ENCODE measurements around the gene TUBA1C.
A peak's percentile ranks its signal among the peaks of the same experiment; 100 is the strongest.
"Not testable (repeated sequence)": the region's sequence is repeated elsewhere in the genome, so short reads cannot be mapped to it uniquely, and the experiment has no call there.

Gene TUBA1C

DNA sequence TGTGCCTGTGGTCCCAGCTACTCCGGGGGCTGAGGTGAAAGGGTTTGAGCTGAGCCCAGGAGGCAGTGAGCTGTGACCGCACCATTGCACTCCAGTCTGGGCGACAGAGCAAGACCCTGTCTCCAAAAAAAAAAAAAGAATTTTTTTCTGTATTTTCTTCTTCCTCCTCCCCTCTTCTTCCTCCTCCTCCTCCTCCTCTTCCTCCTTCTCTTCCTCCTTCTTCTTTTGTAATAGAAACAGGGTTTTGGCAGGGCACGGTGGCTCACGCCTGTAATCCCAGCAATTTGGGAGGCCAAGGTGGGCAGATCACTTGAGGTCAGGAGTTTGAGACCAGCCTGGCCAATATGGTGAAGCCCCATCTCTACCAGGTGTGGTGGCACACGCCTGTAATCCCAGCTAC is 15.7 kb downstream of the TUBA1C start:
- not testable (repeated sequence) for H3K27ac ChIP-seq (ENCODE audit: low read depth, low read length); H3K36me3 ChIP-seq (ENCODE audit: control insufficient read depth, insufficient read depth, low read length); H3K4me1 ChIP-seq (ENCODE audit: control insufficient read depth, insufficient read depth, low read length); H3K27me3 ChIP-seq (ENCODE audit: control insufficient read depth, insufficient read depth, low read length); H3K9ac ChIP-seq (ENCODE audit: low read length); H3K4me3 ChIP-seq (ENCODE audit: low read length)

DNA sequence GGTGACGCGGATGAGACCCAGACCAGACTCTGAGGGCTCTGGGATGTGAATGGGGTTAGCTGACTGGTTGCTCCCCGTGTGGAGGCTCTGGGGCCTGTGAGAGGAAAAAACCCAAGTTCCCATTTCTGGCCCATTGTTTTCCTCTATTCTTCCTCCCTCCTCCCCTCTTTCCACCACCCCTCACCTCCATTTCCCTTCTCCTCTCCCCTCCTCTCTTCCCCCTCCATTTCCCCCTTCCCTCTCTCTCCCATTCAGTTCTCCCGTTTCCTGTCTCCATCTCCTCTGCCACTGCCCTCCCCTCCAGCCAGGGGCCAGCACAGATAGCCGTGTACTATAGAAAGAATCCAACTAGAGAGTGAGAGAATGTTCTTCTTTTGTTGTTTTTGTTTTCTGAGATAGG is 17.4 kb downstream of the TUBA1C start:
- Histone ChIP-seq H3K4me1 (ENCODE audit: control insufficient read depth, insufficient read depth, low read length) (no peaks in the 10 kb centered on the region), H3K4me3 (ENCODE audit: low read length) (no peak overlapping the region), H3K9ac (ENCODE audit: low read length) (no peak overlapping the region), H3K36me3 (ENCODE audit: control insufficient read depth, insufficient read depth, low read length) (no peaks in the 10 kb centered on the region), H3K27ac (ENCODE audit: low read depth, low read length) (no peak overlapping the region), H3K27me3 (ENCODE audit: control insufficient read depth, insufficient read depth, low read length) (peaks cover 6% of the 10 kb centered on the region)

- not testable (repeated sequence) for H3K36me3 ChIP-seq (ENCODE audit: control insufficient read depth, insufficient read depth, low read length); H3K4me3 ChIP-seq (ENCODE audit: low read length); H3K9ac ChIP-seq (ENCODE audit: low read length); H3K27me3 ChIP-seq (ENCODE audit: control insufficient read depth, insufficient read depth, low read length); H3K27ac ChIP-seq (ENCODE audit: low read depth, low read length); H3K4me1 ChIP-seq (ENCODE audit: control insufficient read depth, insufficient read depth, low read length)
Observed at GRCh38 chr12:49282740-49283375, 18.0 kb downstream of the TUBA1C start.

GRCh38 chr12:49283541-49284429 is 18.9 kb downstream of the TUBA1C start:
- Histone ChIP-seq H3K4me1 (ENCODE audit: control insufficient read depth, insufficient read depth, low read length) (no peaks in the 10 kb centered on the region), H3K4me3 (ENCODE audit: low read length) (no peak overlapping the region), H3K27me3 (ENCODE audit: control insufficient read depth, insufficient read depth, low read length) (peaks cover 6% of the 10 kb centered on the region), H3K36me3 (ENCODE audit: control insufficient read depth, insufficient read depth, low read length) (no peaks in the 10 kb centered on the region), H3K27ac (ENCODE audit: low read depth, low read length) (no peak overlapping the region), H3K9ac (ENCODE audit: low read length) (no peak overlapping the region)

DNA sequence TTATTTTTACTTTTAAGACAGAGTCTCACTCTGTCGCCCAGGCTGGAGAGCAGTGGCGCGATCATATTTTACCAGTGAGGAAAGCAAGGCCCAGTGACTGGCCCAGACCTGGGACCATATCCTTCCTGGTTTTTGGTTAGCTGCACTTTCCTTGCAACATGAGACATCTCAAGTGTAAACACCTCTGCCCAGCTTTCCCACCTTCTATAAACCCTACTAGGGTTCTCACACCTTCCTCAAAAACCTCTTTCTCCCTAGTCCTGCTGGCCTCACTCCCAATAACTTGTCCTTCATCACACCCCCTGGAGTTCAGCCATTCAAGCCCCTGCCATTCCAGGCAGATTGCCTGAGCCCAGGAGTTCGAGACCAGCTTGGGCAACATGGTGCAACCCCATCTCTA is 19.8 kb downstream of the TUBA1C start:
- Histone ChIP-seq H3K9ac (ENCODE audit: low read length) (no peak overlapping the region), H3K27me3 (ENCODE audit: control insufficient read depth, insufficient read depth, low read length) (peaks cover 6% of the 10 kb centered on the region), H3K27ac (ENCODE audit: low read depth, low read length) (no peak overlapping the region), H3K4me1 (ENCODE audit: control insufficient read depth, insufficient read depth, low read length) (no peaks in the 10 kb centered on the region), H3K36me3 (ENCODE audit: control insufficient read depth, insufficient read depth, low read length) (no peaks in the 10 kb centered on the region), H3K4me3 (ENCODE audit: low read length) (no peak overlapping the region)

DNA sequence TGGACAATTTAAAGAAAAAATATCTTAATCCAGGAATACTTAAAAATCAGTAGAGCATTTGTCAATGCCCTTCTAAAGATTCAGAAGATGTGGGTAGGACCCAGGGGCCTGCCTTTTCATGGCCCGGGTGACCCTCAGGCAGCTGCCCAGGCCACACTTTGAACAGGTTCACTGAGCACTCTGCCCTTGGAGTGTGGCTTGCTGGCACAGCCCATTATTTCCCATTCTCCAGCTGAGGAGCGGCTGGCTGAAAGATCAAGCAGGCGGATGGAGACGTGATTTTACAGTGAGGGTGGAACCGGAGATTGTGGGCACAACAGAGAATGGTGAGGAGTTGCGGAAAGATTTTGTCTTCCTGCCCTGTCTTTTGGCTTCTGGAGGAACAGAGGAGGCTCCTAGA is 23.0 kb downstream of the TUBA1C start:
- H3K27ac ChIP-seq (ENCODE audit: low read depth, low read length) = no peak overlapping the region
- no peaks in the 10 kb centered on the region for H3K4me1 ChIP-seq (ENCODE audit: control insufficient read depth, insufficient read depth, low read length)
- no peak overlapping the region for H3K9ac ChIP-seq (ENCODE audit: low read length)
- no peak overlapping the region for H3K4me3 ChIP-seq (ENCODE audit: low read length)
- H3K36me3 ChIP-seq (ENCODE audit: control insufficient read depth, insufficient read depth, low read length) = no peaks in the 10 kb centered on the region
- H3K27me3 ChIP-seq (ENCODE audit: control insufficient read depth, insufficient read depth, low read length) = peaks cover 6% of the 10 kb centered on the region

GRCh38 chr12:49288412-49288853 is 23.6 kb downstream of the TUBA1C start:
- peak overlapping the region; percentile 22 for H3K9ac ChIP-seq (ENCODE audit: low read length)
- no peaks in the 10 kb centered on the region for H3K36me3 ChIP-seq (ENCODE audit: control insufficient read depth, insufficient read depth, low read length)
- no peak overlapping the region for H3K4me3 ChIP-seq (ENCODE audit: low read length)
- H3K27ac ChIP-seq (ENCODE audit: low read depth, low read length) = no peak overlapping the region
- peaks cover 9% of the 10 kb centered on the region for H3K27me3 ChIP-seq (ENCODE audit: control insufficient read depth, insufficient read depth, low read length)
- no peaks in the 10 kb centered on the region for H3K4me1 ChIP-seq (ENCODE audit: control insufficient read depth, insufficient read depth, low read length)

DNA sequence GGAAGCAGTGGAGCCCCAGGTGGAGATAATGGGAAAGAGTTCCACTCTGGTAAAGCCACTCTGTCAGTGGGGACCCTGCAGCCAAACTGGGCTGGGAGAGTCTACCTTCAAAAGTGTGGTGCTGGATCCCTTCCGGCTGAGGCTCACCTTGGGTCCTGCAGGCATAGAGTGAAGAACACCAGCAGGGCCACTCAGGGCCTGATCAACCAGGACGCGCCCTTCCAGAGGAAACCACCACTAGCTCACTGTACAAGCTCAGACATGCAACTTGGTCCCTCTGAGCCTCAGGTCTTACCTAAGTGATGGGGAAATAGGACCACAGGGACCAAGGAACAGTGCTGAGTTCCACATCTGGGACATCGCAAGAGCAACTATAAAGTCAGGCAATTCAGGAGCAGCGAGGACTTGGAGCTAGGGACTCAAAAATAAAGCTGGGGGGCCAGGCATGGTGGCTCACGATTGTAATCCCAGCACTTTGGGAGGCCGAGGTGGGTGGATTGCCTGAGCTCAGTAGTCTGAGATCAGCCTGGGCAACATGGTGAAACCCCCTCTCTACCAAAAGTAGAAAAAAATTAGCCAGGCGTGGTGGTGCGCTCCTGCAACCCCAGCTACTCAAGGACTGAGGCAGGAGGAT is 24.2 kb downstream of the TUBA1C start:
- no peaks in the 10 kb centered on the region for H3K4me1 ChIP-seq (ENCODE audit: control insufficient read depth, insufficient read depth, low read length)
- no peaks in the 10 kb centered on the region for H3K36me3 ChIP-seq (ENCODE audit: control insufficient read depth, insufficient read depth, low read length)
- no peak overlapping the region for H3K4me3 ChIP-seq (ENCODE audit: low read length)
- peaks cover 7% of the 10 kb centered on the region for H3K27me3 ChIP-seq (ENCODE audit: control insufficient read depth, insufficient read depth, low read length)
- no peak overlapping the region for H3K27ac ChIP-seq (ENCODE audit: low read depth, low read length)
- H3K9ac ChIP-seq (ENCODE audit: low read length) = peak overlapping the region; percentile 22

GRCh38 chr12:49292729-49293055 is 27.8 kb downstream of the TUBA1C start:
- H3K27ac ChIP-seq (ENCODE audit: low read depth, low read length) = no peak overlapping the region
- H3K9ac ChIP-seq (ENCODE audit: low read length) = no peak overlapping the region
- H3K4me3 ChIP-seq (ENCODE audit: low read length) = no peak overlapping the region
- H3K4me1 ChIP-seq (ENCODE audit: control insufficient read depth, insufficient read depth, low read length) = peaks cover 4% of the 10 kb centered on the region
- H3K36me3 ChIP-seq (ENCODE audit: control insufficient read depth, insufficient read depth, low read length) = no peaks in the 10 kb centered on the region
- H3K27me3 ChIP-seq (ENCODE audit: control insufficient read depth, insufficient read depth, low read length) = peaks cover 36% of the 10 kb centered on the region

GRCh38 chr12:49293056-49293956 is 28.4 kb downstream of the TUBA1C start:
- no peak overlapping the region for H3K27ac ChIP-seq (ENCODE audit: low read depth, low read length)
- peaks cover 4% of the 10 kb centered on the region for H3K4me1 ChIP-seq (ENCODE audit: control insufficient read depth, insufficient read depth, low read length)
- peaks cover 42% of the 10 kb centered on the region for H3K27me3 ChIP-seq (ENCODE audit: control insufficient read depth, insufficient read depth, low read length)
- no peak overlapping the region for H3K4me3 ChIP-seq (ENCODE audit: low read length)
- no peaks in the 10 kb centered on the region for H3K36me3 ChIP-seq (ENCODE audit: control insufficient read depth, insufficient read depth, low read length)
- no peak overlapping the region for H3K9ac ChIP-seq (ENCODE audit: low read length)

DNA sequence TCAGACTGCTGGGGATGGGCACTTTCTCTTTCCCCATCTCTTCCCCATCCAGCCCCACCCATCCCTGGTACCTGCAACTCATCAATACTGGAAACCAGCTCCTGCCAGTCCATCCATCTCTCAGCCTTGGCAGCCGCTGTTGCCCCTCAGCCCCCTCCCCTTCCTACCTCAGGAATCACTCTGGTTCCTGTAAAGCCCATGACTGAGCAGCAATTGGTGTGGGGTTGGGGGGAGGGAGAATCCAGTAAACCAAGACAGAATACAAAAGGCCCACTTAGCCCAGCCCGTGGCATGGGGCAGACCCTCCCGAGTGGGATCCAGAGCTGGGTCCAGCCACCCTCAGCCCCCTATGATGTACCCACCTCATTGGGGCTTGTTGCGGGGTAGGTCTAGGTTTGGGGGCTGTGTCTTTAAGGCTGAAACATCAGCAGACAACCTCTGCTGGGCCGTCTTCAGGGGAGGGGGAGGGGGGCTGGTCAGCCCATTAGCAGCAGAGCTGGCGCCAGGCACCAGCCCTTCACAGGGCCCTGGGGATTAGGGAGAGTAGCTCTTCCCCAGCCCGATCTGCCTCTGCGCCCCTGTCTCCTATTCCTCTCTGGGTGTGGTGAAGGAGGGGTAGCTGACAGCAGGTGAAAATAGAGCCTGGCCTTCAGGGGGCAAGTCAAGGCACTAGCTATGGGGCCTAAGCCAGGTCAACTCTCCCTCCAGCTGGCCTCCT is 29.4 kb downstream of the TUBA1C start:
- no peak overlapping the region for H3K9ac ChIP-seq (ENCODE audit: low read length)

GRCh38 chr12:49294804-49295081 is 29.9 kb downstream of the TUBA1C start:
- H3K36me3 ChIP-seq (ENCODE audit: control insufficient read depth, insufficient read depth, low read length) = no peaks in the 10 kb centered on the region
- no peak overlapping the region for H3K27ac ChIP-seq (ENCODE audit: low read depth, low read length)
- peaks cover 44% of the 10 kb centered on the region for H3K27me3 ChIP-seq (ENCODE audit: control insufficient read depth, insufficient read depth, low read length)
- H3K4me1 ChIP-seq (ENCODE audit: control insufficient read depth, insufficient read depth, low read length) = peaks cover 4% of the 10 kb centered on the region
- no peak overlapping the region for H3K9ac ChIP-seq (ENCODE audit: low read length)
- H3K4me3 ChIP-seq (ENCODE audit: low read length) = no peak overlapping the region

More for the DNA sequence above, 29.4 kb downstream of the TUBA1C start:
- Histone ChIP-seq H3K36me3 (ENCODE audit: control insufficient read depth, insufficient read depth, low read length) (no peaks in the 10 kb centered on the region), H3K4me1 (ENCODE audit: control insufficient read depth, insufficient read depth, low read length) (peaks cover 4% of the 10 kb centered on the region), H3K27me3 (ENCODE audit: control insufficient read depth, insufficient read depth, low read length) (peaks cover 44% of the 10 kb centered on the region), H3K27ac (ENCODE audit: low read depth, low read length) (no peak overlapping the region), H3K4me3 (ENCODE audit: low read length) (no peak overlapping the region)

All from rectal smooth muscle tissue (tissue), 1 donor.